ENCODE results near the gene RNU1-1.
"Not testable (repeated sequence)": the region's sequence is repeated elsewhere in the genome, so short reads cannot be mapped to it uniquely, and the experiment has no call there.

DNA sequence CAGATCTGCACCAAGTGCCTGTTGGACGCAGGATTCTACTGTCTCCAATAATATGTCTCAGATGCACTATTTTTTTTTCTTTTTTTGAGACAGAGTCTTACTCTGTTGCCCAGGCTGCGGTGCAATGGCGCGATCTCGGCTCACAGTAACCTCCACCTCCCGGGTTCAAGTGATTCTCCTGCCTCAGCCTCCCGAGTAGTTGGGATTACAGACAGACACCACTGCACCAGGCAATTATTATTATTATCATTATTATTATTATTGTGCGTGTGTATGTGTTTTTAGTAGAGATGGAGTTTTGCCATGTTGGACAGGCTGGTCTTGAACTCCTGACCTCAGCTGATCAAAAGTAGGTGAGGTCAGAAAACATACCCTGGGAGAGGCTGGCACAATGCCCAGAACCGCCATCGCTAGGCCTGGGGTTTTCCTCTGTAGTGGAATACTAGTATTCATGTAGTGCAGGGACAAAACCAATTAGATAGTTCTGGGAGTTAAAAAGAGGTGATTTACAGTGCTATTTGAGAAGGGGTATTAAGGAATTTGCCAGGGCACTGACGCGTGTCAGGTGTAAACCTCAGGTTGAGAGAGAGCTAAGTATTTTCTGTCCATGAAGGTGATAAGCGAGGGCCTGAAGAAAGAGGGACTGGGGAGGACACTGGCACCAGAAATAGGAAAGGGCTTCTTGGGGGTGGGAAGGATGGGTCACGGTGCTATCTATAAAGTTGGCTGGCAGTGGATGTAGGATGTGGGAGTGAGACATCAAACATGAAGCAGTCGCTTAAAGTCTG, 1.3 kb downstream of the RNU1-1 start:
- TF ChIP-seq, protein P1, sequence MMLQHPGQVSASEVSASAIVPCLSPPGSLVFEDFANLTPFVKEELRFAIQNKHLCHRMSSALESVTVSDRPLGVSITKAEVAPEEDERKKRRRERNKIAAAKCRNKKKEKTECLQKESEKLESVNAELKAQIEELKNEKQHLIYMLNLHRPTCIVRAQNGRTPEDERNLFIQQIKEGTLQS (CRISPR knock-in tag; conservative IDR thresholded peaks at IDR 0.05), result not testable (repeated sequence)
- TF ChIP-seq, protein P2, sequence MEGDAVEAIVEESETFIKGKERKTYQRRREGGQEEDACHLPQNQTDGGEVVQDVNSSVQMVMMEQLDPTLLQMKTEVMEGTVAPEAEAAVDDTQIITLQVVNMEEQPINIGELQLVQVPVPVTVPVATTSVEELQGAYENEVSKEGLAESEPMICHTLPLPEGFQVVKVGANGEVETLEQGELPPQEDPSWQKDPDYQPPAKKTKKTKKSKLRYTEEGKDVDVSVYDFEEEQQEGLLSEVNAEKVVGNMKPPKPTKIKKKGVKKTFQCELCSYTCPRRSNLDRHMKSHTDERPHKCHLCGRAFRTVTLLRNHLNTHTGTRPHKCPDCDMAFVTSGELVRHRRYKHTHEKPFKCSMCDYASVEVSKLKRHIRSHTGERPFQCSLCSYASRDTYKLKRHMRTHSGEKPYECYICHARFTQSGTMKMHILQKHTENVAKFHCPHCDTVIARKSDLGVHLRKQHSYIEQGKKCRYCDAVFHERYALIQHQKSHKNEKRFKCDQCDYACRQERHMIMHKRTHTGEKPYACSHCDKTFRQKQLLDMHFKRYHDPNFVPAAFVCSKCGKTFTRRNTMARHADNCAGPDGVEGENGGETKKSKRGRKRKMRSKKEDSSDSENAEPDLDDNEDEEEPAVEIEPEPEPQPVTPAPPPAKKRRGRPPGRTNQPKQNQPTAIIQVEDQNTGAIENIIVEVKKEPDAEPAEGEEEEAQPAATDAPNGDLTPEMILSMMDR (IDR thresholded peaks at IDR 0.05), result not testable (repeated sequence)
- TF ChIP-seq, protein P3, sequence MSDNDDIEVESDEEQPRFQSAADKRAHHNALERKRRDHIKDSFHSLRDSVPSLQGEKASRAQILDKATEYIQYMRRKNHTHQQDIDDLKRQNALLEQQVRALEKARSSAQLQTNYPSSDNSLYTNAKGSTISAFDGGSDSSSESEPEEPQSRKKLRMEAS (CRISPR knock-in tag; IDR thresholded peaks at IDR 0.05), result not testable (repeated sequence)
- not testable (repeated sequence) for TF ChIP-seq FOXJ3 (CRISPR knock-in tag; IDR thresholded peaks at IDR 0.05; ENCODE audit: borderline replicate concordance); ZNF232 (CRISPR knock-in tag; IDR thresholded peaks at IDR 0.05); NR2C2 (CRISPR knock-in tag; IDR thresholded peaks at IDR 0.05); TCF7 (CRISPR knock-in tag; IDR thresholded peaks at IDR 0.05; ENCODE audit: low read depth)
- TF ChIP-seq, protein P4, sequence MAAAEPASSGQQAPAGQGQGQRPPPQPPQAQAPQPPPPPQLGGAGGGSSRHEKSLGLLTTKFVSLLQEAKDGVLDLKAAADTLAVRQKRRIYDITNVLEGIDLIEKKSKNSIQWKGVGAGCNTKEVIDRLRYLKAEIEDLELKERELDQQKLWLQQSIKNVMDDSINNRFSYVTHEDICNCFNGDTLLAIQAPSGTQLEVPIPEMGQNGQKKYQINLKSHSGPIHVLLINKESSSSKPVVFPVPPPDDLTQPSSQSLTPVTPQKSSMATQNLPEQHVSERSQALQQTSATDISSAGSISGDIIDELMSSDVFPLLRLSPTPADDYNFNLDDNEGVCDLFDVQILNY (CRISPR knock-in tag; IDR thresholded peaks at IDR 0.05), result not testable (repeated sequence)

Measured in WTC11 (cell line).